ENCODE measurements around the gene SRP54. TPM values are rescaled to one million over a fixed set of nuclear protein-coding genes. Genes with fewer than 3 reads are reported as not detected.

Gene SRP54
- polyA plus RNA-seq, 3 donors: 24.9 to 33.6 (median 25.4) TPM

DNA sequence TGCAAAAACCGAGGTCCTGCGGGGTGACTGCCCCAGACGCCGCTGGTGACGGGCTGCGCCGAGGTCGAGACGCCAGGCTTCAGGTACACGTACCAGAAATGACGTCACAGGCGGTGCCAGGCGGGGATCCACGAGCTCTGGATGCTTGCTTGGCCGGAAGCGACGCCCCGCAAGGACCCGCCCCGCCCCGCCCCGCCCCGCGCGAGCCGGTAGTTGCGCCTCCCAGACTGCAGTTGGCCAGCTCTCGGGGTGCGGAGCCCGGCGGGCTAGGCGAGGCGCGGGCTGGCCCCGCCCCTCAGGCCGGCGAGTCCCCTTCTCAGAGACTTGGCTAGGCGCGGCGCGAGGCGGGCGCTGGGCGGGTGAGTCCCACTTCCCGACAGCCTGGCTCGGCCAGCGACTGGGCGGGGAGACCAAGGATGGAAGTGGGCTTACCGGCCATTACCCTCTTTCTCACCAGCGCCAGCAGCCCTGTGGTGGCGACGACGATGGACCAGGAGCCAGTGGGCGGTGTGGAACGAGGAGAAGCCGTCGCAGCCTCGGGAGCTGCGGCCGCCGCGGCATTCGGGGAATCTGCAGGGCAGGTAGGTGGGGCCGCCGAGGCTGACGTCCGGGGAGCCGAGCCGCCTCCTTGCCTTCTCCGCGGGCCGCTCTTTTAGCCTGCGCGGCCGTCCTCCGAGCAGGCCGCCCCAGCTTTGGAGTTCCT is 63.4 kb downstream of the SRP54 start, which contains the start of gene FAM177A1:
FAM177A1 (plus strand) TSS at position 225 of the 703 bp plus-strand sequence; CDS start at position 417, 192 bp downstream.
- Histone ChIP-seq H3K4me3 (replicated peaks in 1 of 3; ENCODE audit: low read depth in 2 of 3, low read length in 3 of 3) (peak within 1 kb of the TSS; percentile 72 to 94 (median 86)), H3K9ac (ENCODE audit: insufficient read depth, low read length, poor library complexity, severe bottlenecking) (peak within 1 kb of the TSS; percentile 94), H4K20me1 (ENCODE audit: insufficient read depth, low read length) (no peaks in the 10 kb centered on the region), H3K27ac (ENCODE audit: low read depth in 1 of 2, low read length in 2 of 2) (peak within 1 kb of the TSS; percentile 89 to 95), H3K27me3 (ENCODE audit: control insufficient read depth in 2 of 2, insufficient read depth in 2 of 2, low read length in 2 of 2) (no peaks in the 10 kb centered on the region), H3K36me3 (replicated peaks in 1 of 2; ENCODE audit: control insufficient read depth in 1 of 2, insufficient read depth in 2 of 2, low read length in 2 of 2) (no peaks in the 10 kb centered on the region), H3K4me1 (ENCODE audit: control insufficient read depth in 1 of 2, insufficient read depth in 2 of 2, low read length in 2 of 2) (peaks cover 15 to 24% of the 10 kb centered on the region in 2 donors), H3K79me2 (ENCODE audit: insufficient read depth, low read length) (peaks cover 10% of the 10 kb centered on the region), H2AFZ (ENCODE audit: insufficient read depth, low read depth, low read length, poor library complexity, severe bottlenecking) (peak within 1 kb of the TSS; percentile 92), H3K9me3 (replicated peaks in 1 of 2; ENCODE audit: control insufficient read depth in 1 of 2, insufficient read depth in 1 of 2, low read length in 2 of 2) (no peaks in the 10 kb centered on the region), H3K4me2 (replicated peaks; ENCODE audit: extremely low read depth, low read length, poor library complexity, severe bottlenecking) (peak within 1 kb of the TSS; percentile 95)
- intact Hi-C loops (cut with micrococcal nuclease): loop anchor here (2.0 to 10.0 kb wide), 7 partner anchors 61 to 259 kb away; partner anchors contain the start of genes PPP2R3C (in 2 of the 2), SRP54 (in 2 of the 2) and PRORP (in 1 of the 2)
- no peaks in the 10 kb centered on the region for H3K9me3 Mint-ChIP-seq
- peak; percentile 98 to 99 (median 98) for DNase-seq
- under 1% methylated on average over 77 of the region's 77 CpGs for WGBS (ENCODE audit: insufficient coverage)
- peak within 1 kb of the TSS; percentile 96 to 98 for H3K4me3 Mint-ChIP-seq
- peaks cover 26% of the 10 kb centered on the region for H3K4me1 Mint-ChIP-seq
- H3K27me3 Mint-ChIP-seq (ENCODE audit: low read depth in 3 of 3): peaks cover 0 to 3% (median 0%) of the 10 kb centered on the region in 3 donors
- peak within 1 kb of the TSS; percentile 98 to 100 (median 99) for H3K27ac Mint-ChIP-seq
- peaks cover 6 to 7% of the 10 kb centered on the region in 2 donors for H3K36me3 Mint-ChIP-seq
- TF ChIP-seq, protein P1, sequence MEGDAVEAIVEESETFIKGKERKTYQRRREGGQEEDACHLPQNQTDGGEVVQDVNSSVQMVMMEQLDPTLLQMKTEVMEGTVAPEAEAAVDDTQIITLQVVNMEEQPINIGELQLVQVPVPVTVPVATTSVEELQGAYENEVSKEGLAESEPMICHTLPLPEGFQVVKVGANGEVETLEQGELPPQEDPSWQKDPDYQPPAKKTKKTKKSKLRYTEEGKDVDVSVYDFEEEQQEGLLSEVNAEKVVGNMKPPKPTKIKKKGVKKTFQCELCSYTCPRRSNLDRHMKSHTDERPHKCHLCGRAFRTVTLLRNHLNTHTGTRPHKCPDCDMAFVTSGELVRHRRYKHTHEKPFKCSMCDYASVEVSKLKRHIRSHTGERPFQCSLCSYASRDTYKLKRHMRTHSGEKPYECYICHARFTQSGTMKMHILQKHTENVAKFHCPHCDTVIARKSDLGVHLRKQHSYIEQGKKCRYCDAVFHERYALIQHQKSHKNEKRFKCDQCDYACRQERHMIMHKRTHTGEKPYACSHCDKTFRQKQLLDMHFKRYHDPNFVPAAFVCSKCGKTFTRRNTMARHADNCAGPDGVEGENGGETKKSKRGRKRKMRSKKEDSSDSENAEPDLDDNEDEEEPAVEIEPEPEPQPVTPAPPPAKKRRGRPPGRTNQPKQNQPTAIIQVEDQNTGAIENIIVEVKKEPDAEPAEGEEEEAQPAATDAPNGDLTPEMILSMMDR (IDR thresholded peaks at IDR 0.05): no peak

DNA sequence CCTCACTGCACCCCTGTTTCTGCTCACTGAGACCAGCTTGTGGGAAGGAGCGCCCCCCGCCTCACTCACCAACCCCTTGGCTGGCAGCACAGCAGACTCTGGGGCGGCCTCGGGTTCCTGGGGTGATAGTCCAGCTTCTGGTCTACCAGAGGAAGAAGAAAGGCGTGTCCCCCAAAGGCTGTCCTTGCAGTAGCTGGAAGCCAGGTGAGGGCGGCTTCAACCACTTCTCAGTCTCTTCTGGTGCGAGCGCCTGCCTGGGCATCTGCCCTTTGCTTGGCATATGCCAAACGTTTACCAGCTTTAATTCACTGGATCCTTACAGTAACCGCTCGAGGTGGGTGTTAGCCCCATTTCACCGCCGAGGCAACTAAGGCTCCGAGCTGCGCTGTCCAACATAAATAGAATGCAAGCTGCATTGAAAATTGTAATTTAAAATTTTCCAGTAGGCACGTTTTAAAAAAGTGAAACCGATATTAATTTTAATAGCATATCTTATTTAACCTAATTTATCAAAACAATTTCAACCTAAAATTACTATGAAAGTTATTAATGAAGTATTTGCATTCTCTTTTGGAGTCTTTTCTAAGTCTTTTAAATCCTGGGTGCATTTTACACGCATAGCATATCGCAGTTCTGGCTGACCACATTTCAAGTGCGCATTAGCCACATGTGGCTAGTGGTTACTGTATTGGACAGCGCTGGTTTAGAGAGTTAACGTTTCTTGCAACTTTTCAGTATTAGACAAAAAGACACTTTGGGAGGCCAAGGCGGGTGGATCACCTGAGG is 64.2 kb downstream of the SRP54 start:
- WGBS (ENCODE audit: insufficient coverage): 30% methylated on average over 12 of the region's 23 CpGs
- Histone ChIP-seq H4K20me1 (ENCODE audit: insufficient read depth, low read length) (no peaks in the 10 kb centered on the region), H3K79me2 (ENCODE audit: insufficient read depth, low read length) (peaks cover 10% of the 10 kb centered on the region), H3K27ac (ENCODE audit: low read depth in 1 of 2, low read length in 2 of 2) (peak overlapping the region; percentile 89 to 95), H3K4me3 (replicated peaks in 1 of 3; ENCODE audit: low read depth in 2 of 3, low read length in 3 of 3) (peak overlapping the region; percentile 72 to 94 (median 72)), H3K4me1 (ENCODE audit: control insufficient read depth in 1 of 2, insufficient read depth in 2 of 2, low read length in 2 of 2) (peaks cover 15 to 24% of the 10 kb centered on the region in 2 donors), H3K27me3 (ENCODE audit: control insufficient read depth in 2 of 2, insufficient read depth in 2 of 2, low read length in 2 of 2) (no peaks in the 10 kb centered on the region), H3K36me3 (replicated peaks in 1 of 2; ENCODE audit: control insufficient read depth in 1 of 2, insufficient read depth in 2 of 2, low read length in 2 of 2) (peaks cover 0 to 5% of the 10 kb centered on the region in 2 donors), H3K9ac (ENCODE audit: insufficient read depth, low read length, poor library complexity, severe bottlenecking) (peak overlapping the region; percentile 94), H3K4me2 (replicated peaks; ENCODE audit: extremely low read depth, low read length, poor library complexity, severe bottlenecking) (peak overlapping the region; percentile 95), H3K9me3 (replicated peaks in 1 of 2; ENCODE audit: control insufficient read depth in 1 of 2, insufficient read depth in 1 of 2, low read length in 2 of 2) (no peaks in the 10 kb centered on the region), H2AFZ (ENCODE audit: insufficient read depth, low read depth, low read length, poor library complexity, severe bottlenecking) (peak overlapping the region; percentile 92)
- intact Hi-C loops (cut with micrococcal nuclease): loop anchor here (2.0 to 10.0 kb wide), 7 partner anchors 62 to 258 kb away; partner anchors contain the start of genes PPP2R3C (in 2 of the 2), SRP54 (in 2 of the 2) and PRORP (in 1 of the 2)
- peaks cover 7 to 11% of the 10 kb centered on the region in 2 donors for H3K36me3 Mint-ChIP-seq
- TF ChIP-seq, protein P1 (IDR thresholded peaks at IDR 0.05): no peak
- peaks cover 0 to 3% (median 0%) of the 10 kb centered on the region in 3 donors for H3K27me3 Mint-ChIP-seq (ENCODE audit: low read depth in 3 of 3)
- peak overlapping the region; percentile 96 for H3K4me3 Mint-ChIP-seq
- no peaks in the 10 kb centered on the region for H3K9me3 Mint-ChIP-seq
- peak in 1 of 3 donors; percentile 16 for DNase-seq
- H3K27ac Mint-ChIP-seq: peak overlapping the region; percentile 94 to 100 (median 98)
- H3K4me1 Mint-ChIP-seq: peaks cover 26% of the 10 kb centered on the region
